GM12864 (cell line): Measurements from ENCODE around the gene TRAF3.

ENCODE experiments used
- DNase-seq: peaks from one replicate; pipeline ENCODE4 v3.0.0-alpha.2; 2011; ENCODE audit warnings: low read depth
- H3K4me3 ChIP-seq: 2 replicates; pipeline ENCODE4 v1.5.1; 2011; ENCODE audit warnings: mild to moderate bottlenecking, low read depth, low read length, control low read depth
- CTCF ChIP-seq: IDR thresholded peaks from 2 replicates; pipeline ENCODE4 v1.5.1; 2011; ENCODE audit warnings: low read depth, mild to moderate bottlenecking, moderate library complexity, low read length, control low read depth, inconsistent platforms; ENCODE audit errors: missing control alignments

TRAF3 gene

GRCh38 chr14:102838501-102838900 lies 61.3 kb downstream of the TRAF3 start:
- no peak for DNase-seq
- TF ChIP-seq CTCF, result no peak
- H3K4me3 ChIP-seq, result no peak overlapping the region

GRCh38 chr14:102840115-102840514 lies 62.9 kb downstream of the TRAF3 start:
- no peak for DNase-seq
- no peak overlapping the region for H3K4me3 ChIP-seq
- no peak for TF ChIP-seq CTCF

GRCh38 chr14:102840771-102841528 lies 63.7 kb downstream of the TRAF3 start:
- no peak overlapping the region for H3K4me3 ChIP-seq
- TF ChIP-seq CTCF, result no peak
- no peak for DNase-seq

GRCh38 chr14:102848830-102849525 lies 71.7 kb downstream of the TRAF3 start:
- DNase-seq, result no peak
- H3K4me3 ChIP-seq, result no peak overlapping the region
- TF ChIP-seq CTCF, result no peak

GRCh38 chr14:102849526-102850379 lies 72.5 kb downstream of the TRAF3 start:
- no peak overlapping the region for H3K4me3 ChIP-seq
- DNase-seq, result no peak

GRCh38 chr14:102853648-102854047 lies 76.4 kb downstream of the TRAF3 start:
- H3K4me3 ChIP-seq, result no peak overlapping the region
- no peak for TF ChIP-seq CTCF
- DNase-seq, result no peak

More at GRCh38 chr14:102849526-102850379, 72.5 kb downstream of the TRAF3 start:
- TF ChIP-seq CTCF, result no peak
